Ascending aorta (tissue), 2 donors: ENCODE data around the gene SMARCC1. TPM values are rescaled to one million over a fixed set of nuclear protein-coding genes. Genes with fewer than 3 reads are reported as not detected.

Experiments used
- DNase-seq, 2 donors: peaks; one replicate each; pipeline ENCODE4 v3.0.0-alpha.2; 2019; ENCODE audit warnings: low spot score in 2 of 2
- H3K27ac ChIP-seq, 2 donors: fragments of 200-600 bp; sonication (generic); one replicate each; pipeline ENCODE4 v1.5.1; 2016 to 2017; ENCODE audit warnings: mild to moderate bottlenecking in 1 of 2
- H3K27me3 ChIP-seq: fragments of 200-600 bp; sonication (generic); one replicate; pipeline ENCODE4 v1.5.1; 2017
- H3K36me3 ChIP-seq, 2 donors: fragments of 200-600 bp; sonication (generic); one replicate each; pipeline ENCODE4 v1.5.1; 2016
- H3K4me1 ChIP-seq, 2 donors: fragments of 200-600 bp; sonication (generic); one replicate each; pipeline ENCODE4 v1.5.1; 2016 to 2017; ENCODE audit warnings: mild to moderate bottlenecking in 1 of 2
- H3K4me3 ChIP-seq, 2 donors: fragments of 200-600 bp; sonication (generic); one replicate each; pipeline ENCODE4 v1.5.1; 2016 to 2017; ENCODE audit warnings: mild to moderate bottlenecking in 1 of 2
- H3K9me3 ChIP-seq, 2 donors: fragments of 200-600 bp; sonication (generic); one replicate each; pipeline ENCODE4 v1.5.1; 2016
- intact Hi-C: fragments of 100-400 bp; cut with DNase I; formaldehyde crosslinking; loops from one replicate; pipeline ENCODE4 v1.15.1; 2023
- total RNA-seq: library from RNA; depleted of rRNA; stranded (reverse); fragments of >200 nt; gene quantifications from one replicate; pipeline ENCODE4 v1.1.0, GENCODE V29; 2016
- TF ChIP-seq, protein P1 (sequence below), 3 experiments: fragments of 200-600 bp in 2 of 3; fragments of 450-650 bp in 1 of 3; sonication (generic) in 2 of 3; IDR thresholded peaks; one replicate each; pipeline ENCODE4 v1.5.1; 2016 to 2019; ENCODE audit warnings: antibody characterized with exemption in 3 of 3, mild to moderate bottlenecking in 1 of 3, moderate library complexity in 1 of 3

Gene SMARCC1
- total RNA-seq, 1 donor from 2014 or later: 24.8 TPM

DNA sequence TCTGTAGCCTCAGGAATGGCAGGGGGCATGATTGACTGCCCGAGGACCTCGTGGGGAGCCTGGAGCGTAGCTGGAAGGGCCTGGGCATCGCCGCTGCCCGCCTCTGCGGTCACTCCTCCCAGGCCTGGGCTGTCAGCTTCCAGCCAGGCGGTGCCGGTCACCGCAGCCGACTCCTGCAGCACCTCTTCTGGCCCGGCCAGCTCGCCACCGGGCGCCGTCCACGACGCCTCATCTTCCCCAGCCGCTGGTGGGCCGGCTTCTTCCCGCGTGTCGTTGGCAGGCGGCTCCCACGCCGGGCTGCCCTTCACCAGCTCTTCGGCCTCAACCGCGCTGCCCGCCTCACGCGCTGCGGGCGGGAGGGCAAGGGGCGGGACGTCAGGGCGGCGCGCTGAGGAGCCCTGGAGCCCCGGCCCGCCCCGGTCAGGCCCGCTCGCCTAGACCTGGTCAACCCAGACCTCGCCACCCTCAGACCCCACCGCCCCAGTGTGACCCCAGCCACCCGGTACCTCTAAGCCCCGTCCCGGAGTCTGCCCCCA, 204.0 kb downstream of the SMARCC1 start:
- DNase-seq: peak in 1 of 2 donors; percentile 63
- H3K27me3 ChIP-seq: no peaks in the 10 kb centered on the region
- TF ChIP-seq, protein P1, sequence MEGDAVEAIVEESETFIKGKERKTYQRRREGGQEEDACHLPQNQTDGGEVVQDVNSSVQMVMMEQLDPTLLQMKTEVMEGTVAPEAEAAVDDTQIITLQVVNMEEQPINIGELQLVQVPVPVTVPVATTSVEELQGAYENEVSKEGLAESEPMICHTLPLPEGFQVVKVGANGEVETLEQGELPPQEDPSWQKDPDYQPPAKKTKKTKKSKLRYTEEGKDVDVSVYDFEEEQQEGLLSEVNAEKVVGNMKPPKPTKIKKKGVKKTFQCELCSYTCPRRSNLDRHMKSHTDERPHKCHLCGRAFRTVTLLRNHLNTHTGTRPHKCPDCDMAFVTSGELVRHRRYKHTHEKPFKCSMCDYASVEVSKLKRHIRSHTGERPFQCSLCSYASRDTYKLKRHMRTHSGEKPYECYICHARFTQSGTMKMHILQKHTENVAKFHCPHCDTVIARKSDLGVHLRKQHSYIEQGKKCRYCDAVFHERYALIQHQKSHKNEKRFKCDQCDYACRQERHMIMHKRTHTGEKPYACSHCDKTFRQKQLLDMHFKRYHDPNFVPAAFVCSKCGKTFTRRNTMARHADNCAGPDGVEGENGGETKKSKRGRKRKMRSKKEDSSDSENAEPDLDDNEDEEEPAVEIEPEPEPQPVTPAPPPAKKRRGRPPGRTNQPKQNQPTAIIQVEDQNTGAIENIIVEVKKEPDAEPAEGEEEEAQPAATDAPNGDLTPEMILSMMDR (IDR thresholded peaks at IDR 0.05): no peak
- H3K36me3 ChIP-seq: no peaks in the 10 kb centered on the region
- H3K4me1 ChIP-seq: peaks cover 0 to 10% of the 10 kb centered on the region in 2 donors
- H3K27ac ChIP-seq: no peak overlapping the region
- peak overlapping the region; percentile 76 to 86 for H3K4me3 ChIP-seq
- intact Hi-C loops: loop anchor here (2.0 kb wide), 1 partner anchor 35 kb away; no protein-coding TSS in a partner anchor
- H3K9me3 ChIP-seq: no peaks in the 10 kb centered on the region

DNA sequence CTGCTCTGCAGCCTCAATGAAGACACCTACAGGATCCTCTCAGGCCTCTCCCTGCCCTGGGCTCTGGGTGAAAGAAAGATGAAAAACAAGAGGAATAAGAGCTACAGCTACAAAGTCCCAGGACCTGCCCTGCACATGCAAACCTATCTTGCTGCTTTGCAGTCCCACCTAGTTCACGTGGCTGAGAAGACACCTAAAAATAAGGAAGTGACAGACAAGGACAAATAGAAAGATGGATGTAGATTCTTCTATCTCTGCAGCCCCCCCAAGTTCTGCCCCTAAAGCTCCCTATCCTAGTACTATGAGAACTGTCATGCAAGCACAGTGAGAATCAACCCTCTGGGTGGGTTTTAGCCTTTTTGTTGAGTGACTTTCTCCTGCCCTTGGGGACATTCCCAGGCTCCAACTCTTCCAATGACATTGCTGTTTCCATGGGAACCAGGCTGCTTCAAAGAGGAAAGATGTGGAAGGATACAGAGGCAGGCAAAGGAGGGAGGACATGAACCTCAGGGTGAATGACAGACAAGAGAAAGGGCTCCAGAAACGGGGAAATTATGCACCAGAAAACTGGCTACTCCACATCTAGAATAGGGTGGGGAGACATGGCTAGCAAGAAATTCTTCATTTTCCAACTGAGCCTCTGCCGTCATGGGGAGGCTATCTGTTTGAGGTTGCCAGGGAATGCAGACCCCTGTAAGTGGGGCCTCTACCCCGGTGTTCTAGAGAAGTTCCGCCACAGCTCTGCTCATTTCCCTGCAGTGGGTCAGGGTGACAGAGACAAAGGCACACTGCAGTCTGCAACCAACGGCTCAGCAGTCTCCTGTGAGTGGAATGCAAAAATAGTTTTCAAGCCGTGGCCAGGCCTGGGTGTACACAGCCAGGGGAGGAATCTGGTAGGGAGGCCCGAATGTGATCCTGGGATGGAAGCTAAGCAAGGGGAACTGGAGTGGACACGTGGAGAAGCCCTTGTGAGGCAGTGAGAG, 208.2 kb downstream of the SMARCC1 start:
- Histone ChIP-seq H3K27ac (no peak overlapping the region), H3K4me1 (peaks cover 0 to 6% of the 10 kb centered on the region in 2 donors), H3K27me3 (no peaks in the 10 kb centered on the region), H3K9me3 (no peaks in the 10 kb centered on the region), H3K4me3 (no peak overlapping the region), H3K36me3 (no peaks in the 10 kb centered on the region)
- TF ChIP-seq, protein P1 (IDR thresholded peaks at IDR 0.05): no peak
- intact Hi-C loops: no loop called here
- no peak for DNase-seq

DNA sequence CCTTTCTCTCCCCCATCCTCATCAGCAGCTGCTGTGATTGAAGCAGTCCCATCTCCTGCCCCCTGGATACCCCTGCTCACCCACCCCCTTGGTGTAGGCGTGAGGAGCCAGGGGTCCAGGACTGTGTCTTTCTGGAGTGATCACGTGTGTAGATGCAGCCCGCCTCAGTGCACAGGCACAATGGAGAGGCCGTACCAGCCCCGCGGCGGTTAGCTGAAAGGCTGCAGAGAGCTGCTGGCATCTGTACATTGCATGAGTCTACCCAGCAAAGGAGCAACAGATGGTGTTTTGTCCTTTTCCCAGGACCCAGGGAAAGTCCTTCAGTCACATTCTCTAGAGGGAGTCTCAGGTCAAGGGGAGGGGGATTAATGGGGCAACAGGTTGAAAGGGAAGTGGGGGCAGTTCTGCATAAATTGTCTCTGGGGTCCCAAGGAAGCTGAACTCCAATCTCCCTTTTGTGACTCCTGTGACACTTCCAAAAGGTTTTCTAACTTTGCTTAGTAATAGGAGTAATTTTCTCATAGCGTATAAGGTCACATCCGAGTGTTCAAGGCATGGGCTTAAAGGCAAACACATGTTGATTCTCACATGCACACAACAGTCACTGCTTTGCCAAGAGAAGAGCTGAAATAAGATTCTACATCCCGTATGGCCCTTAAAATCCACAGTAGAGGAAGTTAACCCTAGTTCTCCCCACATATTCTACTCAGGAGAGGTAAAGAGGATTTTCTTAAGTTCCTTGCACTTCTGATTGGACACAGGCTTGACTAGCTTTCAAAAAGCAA, 210.1 kb downstream of the SMARCC1 start:
- Histone ChIP-seq H3K4me1 (no peaks in the 10 kb centered on the region), H3K27ac (no peak overlapping the region), H3K9me3 (no peaks in the 10 kb centered on the region), H3K4me3 (no peak overlapping the region), H3K27me3 (no peaks in the 10 kb centered on the region), H3K36me3 (no peaks in the 10 kb centered on the region)
- DNase-seq: no peak
- intact Hi-C loops: no loop called here
- TF ChIP-seq, protein P1 (IDR thresholded peaks at IDR 0.05): no peak

DNA sequence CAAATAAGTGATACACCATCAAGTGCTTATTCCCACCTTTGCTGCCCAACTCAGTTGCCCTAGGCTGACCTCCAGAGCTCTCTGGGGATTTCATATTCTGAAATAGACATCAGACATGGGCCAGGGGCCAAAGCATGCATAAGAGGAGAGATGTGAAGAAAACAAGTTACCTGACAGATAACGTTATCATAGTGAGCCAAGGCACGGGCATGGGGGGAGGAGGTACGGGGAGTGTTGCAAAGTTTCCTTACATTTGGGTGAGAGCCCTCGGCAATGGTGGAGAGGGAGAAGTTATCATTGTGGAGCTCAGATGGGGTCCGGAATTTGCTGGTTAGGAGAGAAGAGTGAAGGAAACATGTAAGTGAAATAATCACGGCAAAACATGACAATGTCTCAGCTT, 212.8 kb downstream of the SMARCC1 start:
- H3K27me3 ChIP-seq: no peaks in the 10 kb centered on the region
- H3K27ac ChIP-seq: no peak overlapping the region
- no peak overlapping the region for H3K4me3 ChIP-seq
- DNase-seq: no peak
- H3K9me3 ChIP-seq: no peaks in the 10 kb centered on the region
- TF ChIP-seq, protein P1 (IDR thresholded peaks at IDR 0.05): no peak
- no peaks in the 10 kb centered on the region for H3K4me1 ChIP-seq
- H3K36me3 ChIP-seq: no peaks in the 10 kb centered on the region
- intact Hi-C loops: no loop called here

DNA sequence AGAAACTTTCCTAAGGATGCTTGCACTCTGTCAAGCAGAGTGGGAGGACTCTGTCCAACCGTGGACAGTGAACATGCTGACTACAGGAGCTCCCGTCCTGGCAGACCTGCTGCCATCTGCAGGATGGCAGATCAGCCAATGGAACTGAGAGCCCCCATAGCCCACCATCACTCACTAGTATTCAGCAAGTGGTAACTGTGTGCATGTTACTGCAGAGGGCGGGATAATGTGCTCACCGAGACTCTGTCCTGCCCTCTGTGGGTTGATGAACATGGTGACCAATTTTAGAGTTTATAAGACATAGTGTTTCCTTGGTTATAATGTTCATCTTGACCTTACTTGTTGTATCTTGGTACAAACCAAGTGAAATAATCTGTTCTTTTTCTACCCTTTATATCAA, 214.5 kb downstream of the SMARCC1 start:
- no peak overlapping the region for H3K4me3 ChIP-seq
- no peaks in the 10 kb centered on the region for H3K36me3 ChIP-seq
- no peaks in the 10 kb centered on the region for H3K4me1 ChIP-seq
- TF ChIP-seq, protein P1 (IDR thresholded peaks at IDR 0.05): no peak
- H3K9me3 ChIP-seq: no peaks in the 10 kb centered on the region
- no peak overlapping the region for H3K27ac ChIP-seq
- no peaks in the 10 kb centered on the region for H3K27me3 ChIP-seq
- DNase-seq: no peak
- intact Hi-C loops: no loop called here
